ENCODE measurements around the gene CDC26.

- TF ChIP-seq CTCF (IDR thresholded peaks at IDR 0.05) (no peak), POLR2A (IDR thresholded peaks at IDR 0.05) (no peak)
Measured at GRCh38 chr9:113237026-113237425, 38.3 kb downstream of the CDC26 start.

All from vagina (tissue), 2 donors.